HepG2 (cell line): ENCODE measurements around the gene ZFYVE21. TPM values are rescaled to one million over a fixed set of nuclear protein-coding genes. Genes with fewer than 3 reads are reported as not detected.

Experiments
- ATAC-seq: fragments of 200-7000 bp; cut with Tn5 transposase; 3 replicates; pipeline ENCODE4 v1.9.1; 2020; ENCODE audit warnings: mild to moderate bottlenecking, moderate library complexity
- BruUV-seq: library from RNA; stranded (reverse); fragments of 400-500 nt; replicated peaks from 2 replicates; lab custom pipeline; 2021; lab: Mats Ljungman, UMichigan
- CTCF ChIA-PET: fragments of 300-600 bp; formaldehyde crosslinking; extraction: SDS; loops from one replicate; lab custom pipeline; 2021; ENCODE audit warnings: low total read pairs, inconsistent platforms, low intra/inter-chr PET ratio; lab: Yijun Ruan, JAX
- POLR2A ChIA-PET: fragments of 350-600 bp; sonication (Branson Sonifier 250); formaldehyde crosslinking; loops from one replicate; lab custom pipeline; 2020; ENCODE audit warnings: antibody characterized with exemption, inconsistent platforms; lab: Yijun Ruan, JAX
- DNase-seq: peaks from one replicate; pipeline ENCODE4 v3.0.0-alpha.2; 2015; ENCODE audit warnings: low spot score
- FAIRE-seq: peaks from 3 replicates; lab custom pipeline; 2011; peaks lifted over from hg19 to GRCh38; lab: Jason Lieb, UNC
- H2AFZ ChIP-seq: one replicate; pipeline ENCODE4 v1.6.1; 2011; ENCODE audit warnings: low read length, inconsistent platforms
- H3K27ac ChIP-seq: fragments of 300-600 bp; 3 replicates; pipeline ENCODE4 v1.8.0; 2011; ENCODE audit warnings: mixed run types, mild to moderate bottlenecking, mixed read lengths, low read length, inconsistent platforms; ENCODE audit not compliant: insufficient read depth; ENCODE audit errors: extremely low read length
- H3K27me3 ChIP-seq, 2 experiments: fragments of 200-600 bp in 1 of 2; 2 replicates in 1 of 2; 3 replicates in 1 of 2; pipeline versions ENCODE4 v1.6.0 to v1.8.0; 2011; ENCODE audit warnings: low read length in 2 of 2, mild to moderate bottlenecking in 2 of 2, moderate library complexity in 2 of 2, inconsistent platforms in 1 of 2; ENCODE audit not compliant: insufficient read depth in 2 of 2, control insufficient read depth in 1 of 2
- H3K36me3 ChIP-seq, 2 experiments: fragments of 200-600 bp in 1 of 2; replicated peaks in 1 of 2; 2 replicates in 1 of 2; 3 replicates in 1 of 2; pipeline versions ENCODE4 v1.5.1 to v1.8.0; 2011; ENCODE audit warnings: low read length in 2 of 2, inconsistent platforms in 1 of 2; ENCODE audit not compliant: insufficient read depth in 2 of 2, control insufficient read depth in 1 of 2
- H3K4me1 ChIP-seq: 2 replicates; pipeline ENCODE4 v1.5.1; 2012; ENCODE audit warnings: low read length, inconsistent platforms; ENCODE audit not compliant: insufficient read depth
- H3K4me2 ChIP-seq: 2 replicates; pipeline ENCODE4 v1.6.0; 2011; ENCODE audit warnings: low read depth, low read length, inconsistent platforms
- H3K4me3 ChIP-seq, 3 experiments: fragments of 200-600 bp in 1 of 3; sonication (generic), shearing (Covaris generic) in 1 of 3; replicated peaks in 1 of 3; 2 replicates each; pipeline ENCODE4 v1.5.1; 2011 to 2016; ENCODE audit warnings: low read length in 3 of 3, inconsistent platforms in 2 of 3, low read depth in 2 of 3, mild to moderate bottlenecking in 2 of 3, control low read depth in 1 of 3, mixed read lengths in 1 of 3; ENCODE audit not compliant: insufficient read depth in 1 of 3
- H3K79me2 ChIP-seq: one replicate; pipeline ENCODE4 v1.6.1; 2011; ENCODE audit warnings: low read length, inconsistent platforms; ENCODE audit not compliant: insufficient read depth
- H3K9ac ChIP-seq: 2 replicates; pipeline ENCODE4 v1.6.0; 2011; ENCODE audit warnings: mild to moderate bottlenecking, low read depth, low read length, inconsistent platforms; ENCODE audit not compliant: insufficient read depth
- H3K9me3 ChIP-seq: 2 replicates; pipeline ENCODE4 v1.5.1; 2012; ENCODE audit warnings: mild to moderate bottlenecking, low read length
- H4K20me1 ChIP-seq: 2 replicates; pipeline ENCODE4 v1.6.0; 2011; ENCODE audit warnings: inconsistent platforms, mild to moderate bottlenecking, low read length, moderate library complexity; ENCODE audit not compliant: insufficient read depth
- CC2D1A ChIP-seq: sonication (generic); formaldehyde crosslinking; IDR thresholded peaks from 2 replicates; pipeline ENCODE4 v1.8.1; 2023; ENCODE audit warnings: mild to moderate bottlenecking, missing genetic modification reagents
- RBM22 ChIP-seq: fragments of 200-400 bp; formaldehyde crosslinking; optimal IDR thresholded peaks from 2 replicates; pipeline ENCODE3; 2017; ENCODE audit warnings: mild to moderate bottlenecking, low read length, moderate library complexity
- ZBTB33 ChIP-seq: sonication (generic); formaldehyde crosslinking; IDR thresholded peaks from 2 replicates; pipeline ENCODE4 v1.4.0; 2020; ENCODE audit warnings: missing genetic modification reagents
- ZNF124 ChIP-seq: sonication (generic); formaldehyde crosslinking; IDR thresholded peaks from 2 replicates; pipeline ENCODE4 v1.4.0; 2020; ENCODE audit warnings: missing genetic modification reagents
- ZNF230 ChIP-seq: sonication (generic); formaldehyde crosslinking; IDR thresholded peaks from 2 replicates; pipeline ENCODE4 v1.4.0; 2020; ENCODE audit warnings: mild to moderate bottlenecking, missing genetic modification reagents
- ZNF724P ChIP-seq: sonication (generic); formaldehyde crosslinking; IDR thresholded peaks from 2 replicates; pipeline ENCODE4 v1.8.0; 2022; ENCODE audit warnings: missing genetic modification reagents, borderline replicate concordance
- WGBS: methylation state at CpG from one replicate; pipeline ENCODE4 v1.1.6; 2017; ENCODE audit warnings: low lambda C conversion rate; 5-methylcytosine and 5-hydroxymethylcytosine counted together
- in situ Hi-C: cut with HindIII; loops from 2 replicates; pipeline ENCODE4 v1.10.0; 2017; ENCODE audit warnings: low pct_unique_long_range_greater_than_20kb; ENCODE audit not compliant: extremely low pct_ligation_motif_present
- intact Hi-C: fragments of 100-400 bp; cut with micrococcal nuclease; formaldehyde crosslinking; loops from one replicate; pipeline ENCODE4 v1.10.0; 2022; ENCODE audit not compliant: unreplicated experiment
- polyA plus RNA-seq, 8 experiments: library from polyadenylated mRNA; depleted of rRNA in 3 of 8; stranded (reverse) in 7 of 8; unstranded in 1 of 8; fragments of >200 nt; fragmentation: Illumina TruSeq in 4 of 8; extraction: Trizol in 4 of 8; gene quantifications; 2 replicates each; pipeline versions ENCODE4 v1.2.1 to v1.2.3, GENCODE V29; 2011 to 2016; ENCODE audit warnings: low read depth in 4 of 8, missing spikeins in 1 of 8, mixed read lengths in 1 of 8; ENCODE audit not compliant: insufficient read depth in 1 of 8
- total RNA-seq, 5 experiments: library from RNA; depleted of rRNA; stranded (reverse); fragments of >200 nt; fragmentation: Illumina TruSeq; extraction: Trizol; gene quantifications; 2 replicates each; pipeline ENCODE4 v1.2.3, GENCODE V29; 2016; ENCODE audit warnings: low read depth in 1 of 5

The ZFYVE21 gene
- total and polyA plus RNA-seq, 2 of the 13 experiments (the other 11 are each of a cell fraction or from before 2014, with no cell fraction given), result 34.3 to 34.4 TPM

DNA sequence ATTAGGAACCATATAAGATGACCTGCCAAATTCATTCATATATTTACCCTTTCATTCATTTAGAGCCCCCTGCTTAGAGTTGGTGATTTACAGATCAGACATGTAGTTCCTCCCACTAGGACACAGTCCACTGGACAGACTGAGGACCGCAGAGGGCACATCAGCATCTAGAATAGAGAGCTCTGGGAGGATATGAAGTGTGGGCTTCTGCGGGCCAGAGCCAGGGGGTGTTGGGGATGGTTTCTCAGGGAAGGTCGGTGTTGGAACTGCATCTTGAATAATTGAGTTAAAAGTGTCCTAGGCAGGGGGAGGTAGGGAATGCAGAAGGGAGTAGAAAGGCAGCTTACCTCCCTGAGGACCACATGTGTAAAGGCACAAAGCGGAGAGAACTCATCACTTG, 43.7 kb upstream of the ZFYVE21 start:
- ChIA-PET POLR2A (no interaction called here), CTCF (no interaction called here)
- H3K4me3 ChIP-seq, result no peak overlapping the region
- no peak overlapping the region for H3K4me2 ChIP-seq
- DNase-seq (no peak), ATAC-seq (no peak), FAIRE-seq (no peak)
- H2AFZ ChIP-seq, result no peak overlapping the region
- no peaks in the 10 kb centered on the region for H3K27me3 ChIP-seq
- no peaks in the 10 kb centered on the region for H4K20me1 ChIP-seq
- H3K9ac ChIP-seq, result no peak overlapping the region
- H3K36me3 ChIP-seq, result peaks cover 31 to 78% of the 10 kb centered on the region in 2 experiments
- H3K9me3 ChIP-seq, result no peaks in the 10 kb centered on the region
- H3K79me2 ChIP-seq, result no peaks in the 10 kb centered on the region
- TF ChIP-seq ZNF124 (no peak), ZBTB33 (no peak), ZNF230 (no peak), ZNF724P (CRISPR knock-in tag) (no peak)
- 94% methylated on average over 4 of the region's 4 CpGs for WGBS
- H3K4me1 ChIP-seq, result no peaks in the 10 kb centered on the region
- no TSS peak for BruUV-seq
- in situ Hi-C loops, result no loop called here
- intact Hi-C loops, result no loop called here
- no peak overlapping the region for H3K27ac ChIP-seq

DNA sequence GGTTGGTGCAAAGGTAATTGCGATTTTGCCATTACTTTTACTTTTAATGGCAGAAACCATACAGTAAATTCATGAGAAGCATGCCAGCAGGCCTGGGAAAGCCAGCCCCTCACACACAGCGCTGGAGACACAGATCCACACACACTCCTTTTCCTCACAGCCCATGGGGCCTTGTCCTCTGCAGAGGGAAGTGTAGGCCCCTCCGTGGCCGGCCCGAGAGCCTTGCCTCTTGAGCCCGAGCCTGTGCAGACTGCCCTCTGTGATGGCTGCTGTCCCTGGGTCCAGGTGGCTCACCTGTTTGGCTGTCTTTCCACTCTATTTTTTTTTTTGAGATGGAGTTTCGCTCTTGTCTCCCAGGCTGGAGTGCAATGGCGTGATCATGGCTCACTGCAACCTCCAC, 39.7 kb upstream of the ZFYVE21 start:
- no peak for FAIRE-seq
- H3K27me3 ChIP-seq, result no peaks in the 10 kb centered on the region
- no peaks in the 10 kb centered on the region for H4K20me1 ChIP-seq
- ChIA-PET POLR2A (no interaction called here), CTCF (no interaction called here)
- BruUV-seq, result no TSS peak
- H3K79me2 ChIP-seq, result no peaks in the 10 kb centered on the region
- no peak overlapping the region for H2AFZ ChIP-seq
- no peak overlapping the region for H3K4me3 ChIP-seq
- no peak overlapping the region for H3K4me2 ChIP-seq
- in situ Hi-C loops (loop anchor here (5.0 kb wide), 1 partner anchor 64 kb away; no protein-coding TSS in a partner anchor), intact Hi-C loops (loop anchor here (5.0 kb wide), 1 partner anchor 104 kb away; no protein-coding TSS in a partner anchor)
- TF ChIP-seq CC2D1A (CRISPR knock-in tag) (no peak), RBM22 (peak; percentile 23)
- no peaks in the 10 kb centered on the region for H3K9me3 ChIP-seq
- H3K27ac ChIP-seq, result no peak overlapping the region
- WGBS, result over 99% methylated on average over 8 of the region's 8 CpGs
- H3K36me3 ChIP-seq, result peaks cover 27 to 84% of the 10 kb centered on the region in 2 experiments
- DNase-seq, result no peak
- no peak for ATAC-seq
- no peak overlapping the region for H3K9ac ChIP-seq
- no peaks in the 10 kb centered on the region for H3K4me1 ChIP-seq
